ENCODE measurements around the gene VPS8.

DNA sequence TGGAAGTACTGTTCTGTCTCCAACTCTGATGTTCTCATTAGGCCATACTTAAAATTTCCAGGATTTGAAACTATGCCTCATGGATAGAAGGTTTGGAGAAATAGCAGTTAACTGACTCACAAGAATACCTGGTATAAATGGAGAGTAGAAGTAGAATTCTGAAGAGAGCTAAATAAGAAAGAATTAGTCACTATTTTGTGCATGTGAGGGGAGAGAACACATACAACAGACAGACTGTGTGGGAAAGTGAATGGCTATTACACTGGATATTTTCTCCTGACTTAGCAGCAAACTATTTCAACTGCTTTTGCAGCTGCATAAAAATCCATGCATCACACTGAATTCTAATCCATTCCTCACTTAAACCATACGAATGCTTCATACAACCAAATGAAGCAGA is 269.6 kb downstream of the VPS8 start:
- TF ChIP-seq, protein P1, sequence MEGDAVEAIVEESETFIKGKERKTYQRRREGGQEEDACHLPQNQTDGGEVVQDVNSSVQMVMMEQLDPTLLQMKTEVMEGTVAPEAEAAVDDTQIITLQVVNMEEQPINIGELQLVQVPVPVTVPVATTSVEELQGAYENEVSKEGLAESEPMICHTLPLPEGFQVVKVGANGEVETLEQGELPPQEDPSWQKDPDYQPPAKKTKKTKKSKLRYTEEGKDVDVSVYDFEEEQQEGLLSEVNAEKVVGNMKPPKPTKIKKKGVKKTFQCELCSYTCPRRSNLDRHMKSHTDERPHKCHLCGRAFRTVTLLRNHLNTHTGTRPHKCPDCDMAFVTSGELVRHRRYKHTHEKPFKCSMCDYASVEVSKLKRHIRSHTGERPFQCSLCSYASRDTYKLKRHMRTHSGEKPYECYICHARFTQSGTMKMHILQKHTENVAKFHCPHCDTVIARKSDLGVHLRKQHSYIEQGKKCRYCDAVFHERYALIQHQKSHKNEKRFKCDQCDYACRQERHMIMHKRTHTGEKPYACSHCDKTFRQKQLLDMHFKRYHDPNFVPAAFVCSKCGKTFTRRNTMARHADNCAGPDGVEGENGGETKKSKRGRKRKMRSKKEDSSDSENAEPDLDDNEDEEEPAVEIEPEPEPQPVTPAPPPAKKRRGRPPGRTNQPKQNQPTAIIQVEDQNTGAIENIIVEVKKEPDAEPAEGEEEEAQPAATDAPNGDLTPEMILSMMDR (IDR thresholded peaks at IDR 0.05) = no peak
- TF ChIP-seq EP300 (IDR thresholded peaks at IDR 0.05) (no peak), POLR2A (IDR thresholded peaks at IDR 0.05) (no peak)
